ENCODE measurements around the gene TCF20. TPM values are rescaled to one million over a fixed set of nuclear protein-coding genes. Genes with fewer than 3 reads are reported as not detected.

TCF20 gene
- total and polyA plus RNA-seq, 2 donors from 2014 or later = 6.1 to 63.6 TPM

DNA sequence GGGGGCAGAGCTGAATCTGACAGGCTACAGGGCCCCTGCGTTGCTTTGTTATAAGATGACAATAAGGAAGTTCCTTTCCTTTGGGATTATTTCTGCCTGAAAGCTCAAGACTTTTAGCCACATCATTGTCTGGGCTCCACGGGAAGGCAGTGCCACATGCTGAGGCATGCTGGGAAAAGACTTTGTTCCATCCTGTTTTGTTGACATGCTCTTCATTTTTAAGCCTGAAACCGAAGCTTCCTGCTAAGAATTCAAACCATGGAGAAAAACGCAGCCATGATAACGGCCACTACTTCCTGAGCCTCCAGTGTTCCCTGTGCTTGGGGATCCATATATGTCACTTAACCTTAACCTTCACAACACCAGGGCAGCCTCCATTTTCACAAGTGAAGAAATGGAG is 5.5 kb upstream of the TCF20 start:
- H3K36me3 ChIP-seq (ENCODE audit: control insufficient read depth in 2 of 3, insufficient read depth in 3 of 3, low read length in 3 of 3) = no peaks in the 10 kb centered on the region
- H3K27me3 ChIP-seq (ENCODE audit: control insufficient read depth, insufficient read depth, low read length) = no peaks in the 10 kb centered on the region
- FAIRE-seq (no peak), DNase-seq (no peak)
- H3K4me1 ChIP-seq (ENCODE audit: control insufficient read depth in 2 of 3, insufficient read depth in 2 of 3, low read depth in 1 of 3, low read length in 3 of 3) = no peaks in the 10 kb centered on the region
- TF ChIP-seq, protein P1, sequence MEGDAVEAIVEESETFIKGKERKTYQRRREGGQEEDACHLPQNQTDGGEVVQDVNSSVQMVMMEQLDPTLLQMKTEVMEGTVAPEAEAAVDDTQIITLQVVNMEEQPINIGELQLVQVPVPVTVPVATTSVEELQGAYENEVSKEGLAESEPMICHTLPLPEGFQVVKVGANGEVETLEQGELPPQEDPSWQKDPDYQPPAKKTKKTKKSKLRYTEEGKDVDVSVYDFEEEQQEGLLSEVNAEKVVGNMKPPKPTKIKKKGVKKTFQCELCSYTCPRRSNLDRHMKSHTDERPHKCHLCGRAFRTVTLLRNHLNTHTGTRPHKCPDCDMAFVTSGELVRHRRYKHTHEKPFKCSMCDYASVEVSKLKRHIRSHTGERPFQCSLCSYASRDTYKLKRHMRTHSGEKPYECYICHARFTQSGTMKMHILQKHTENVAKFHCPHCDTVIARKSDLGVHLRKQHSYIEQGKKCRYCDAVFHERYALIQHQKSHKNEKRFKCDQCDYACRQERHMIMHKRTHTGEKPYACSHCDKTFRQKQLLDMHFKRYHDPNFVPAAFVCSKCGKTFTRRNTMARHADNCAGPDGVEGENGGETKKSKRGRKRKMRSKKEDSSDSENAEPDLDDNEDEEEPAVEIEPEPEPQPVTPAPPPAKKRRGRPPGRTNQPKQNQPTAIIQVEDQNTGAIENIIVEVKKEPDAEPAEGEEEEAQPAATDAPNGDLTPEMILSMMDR (IDR thresholded peaks at IDR 0.05; ENCODE audit: borderline replicate concordance, extremely low read depth, insufficient read depth) = no peak
- H3K27ac ChIP-seq (ENCODE audit: low read depth in 2 of 2, low read length in 2 of 2) = no peak overlapping the region
- intact Hi-C loops (cut with DNase I) = no loop called here
- no peak overlapping the region for H3K9ac ChIP-seq (ENCODE audit: low read length in 3 of 3)
- H3K9me3 ChIP-seq (ENCODE audit: control insufficient read depth in 2 of 3, insufficient read depth in 1 of 3, low read length in 3 of 3) = no peaks in the 10 kb centered on the region
- H3K4me3 ChIP-seq (ENCODE audit: low read length in 3 of 3) = no peak overlapping the region

DNA sequence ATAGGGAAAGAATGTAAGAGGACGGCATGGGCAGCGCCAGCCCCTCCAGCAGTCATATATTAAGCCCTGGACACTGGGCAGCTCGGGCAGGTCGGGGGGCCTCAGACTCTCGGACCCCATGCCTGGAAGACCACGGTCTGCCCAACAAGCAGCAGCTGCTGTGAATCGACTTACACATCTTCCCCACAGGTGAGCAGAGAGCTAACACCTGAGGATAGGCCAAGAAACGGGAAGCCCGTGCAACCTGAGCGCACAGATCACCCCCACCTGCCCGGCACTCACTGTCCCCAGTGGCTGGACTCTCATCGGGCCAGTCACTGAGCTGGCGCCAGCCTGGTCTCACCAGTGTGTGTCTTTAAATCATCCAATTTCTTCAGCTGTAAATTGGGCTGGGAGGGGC is 4.7 kb upstream of the TCF20 start:
- Histone ChIP-seq H3K27ac (ENCODE audit: low read depth in 2 of 2, low read length in 2 of 2) (no peak overlapping the region), H3K9me3 (ENCODE audit: control insufficient read depth in 2 of 3, insufficient read depth in 1 of 3, low read length in 3 of 3) (no peaks in the 10 kb centered on the region), H3K36me3 (ENCODE audit: control insufficient read depth in 2 of 3, insufficient read depth in 3 of 3, low read length in 3 of 3) (no peaks in the 10 kb centered on the region), H3K9ac (ENCODE audit: low read length in 3 of 3) (no peak overlapping the region), H3K27me3 (ENCODE audit: control insufficient read depth, insufficient read depth, low read length) (no peaks in the 10 kb centered on the region), H3K4me3 (ENCODE audit: low read length in 3 of 3) (no peak overlapping the region), H3K4me1 (ENCODE audit: control insufficient read depth in 2 of 3, insufficient read depth in 2 of 3, low read depth in 1 of 3, low read length in 3 of 3) (no peaks in the 10 kb centered on the region)
- TF ChIP-seq, protein P1 (IDR thresholded peaks at IDR 0.05; ENCODE audit: borderline replicate concordance, extremely low read depth, insufficient read depth) = no peak
- DNase-seq (peak in 1 of 5 donors; percentile 43), FAIRE-seq (no peak)
- intact Hi-C loops (cut with DNase I) = no loop called here

DNA sequence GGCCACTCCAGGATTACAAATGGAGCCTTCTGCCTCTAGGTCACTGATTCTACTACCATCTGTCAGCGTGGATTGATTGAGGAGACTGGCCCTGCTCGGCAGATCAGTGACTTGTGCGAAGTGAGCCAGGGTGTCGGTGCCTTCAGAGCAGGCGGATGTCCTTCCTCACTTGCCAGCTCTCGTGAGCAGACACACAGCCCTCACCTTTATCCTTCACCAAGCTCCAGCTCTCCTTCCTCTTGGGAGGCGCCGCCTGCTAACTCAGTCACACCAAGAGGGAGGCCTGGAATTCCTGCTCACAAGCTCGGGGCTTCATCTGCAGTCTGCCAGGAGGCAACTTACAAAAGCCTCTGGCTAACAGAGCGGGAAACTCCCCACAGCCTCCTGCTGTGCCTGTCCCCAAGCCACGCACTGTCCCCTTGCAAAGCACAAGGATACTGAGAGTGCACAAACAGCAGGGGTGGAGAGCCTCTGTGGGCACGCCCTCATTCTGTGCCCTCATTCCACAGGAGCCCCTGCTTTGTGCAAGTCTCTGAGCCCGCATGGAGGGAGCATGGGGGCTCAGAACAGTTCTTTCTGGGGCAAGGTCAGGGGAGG is 3.5 kb upstream of the TCF20 start:
- peaks cover 0 to under 1% (median 0%) of the 10 kb centered on the region in 3 donors for H3K4me1 ChIP-seq (ENCODE audit: control insufficient read depth in 2 of 3, insufficient read depth in 2 of 3, low read depth in 1 of 3, low read length in 3 of 3)
- no peak overlapping the region for H3K9ac ChIP-seq (ENCODE audit: low read length in 3 of 3)
- no peaks in the 10 kb centered on the region for H3K27me3 ChIP-seq (ENCODE audit: control insufficient read depth, insufficient read depth, low read length)
- H3K4me3 ChIP-seq (ENCODE audit: low read length in 3 of 3) = no peak overlapping the region
- FAIRE-seq (no peak), DNase-seq (peak; percentile 48 to 89 (median 82))
- TF ChIP-seq, protein P1 (IDR thresholded peaks at IDR 0.05; ENCODE audit: borderline replicate concordance, extremely low read depth, insufficient read depth) = no peak
- no peak overlapping the region for H3K27ac ChIP-seq (ENCODE audit: low read depth in 2 of 2, low read length in 2 of 2)
- H3K9me3 ChIP-seq (ENCODE audit: control insufficient read depth in 2 of 3, insufficient read depth in 1 of 3, low read length in 3 of 3) = no peaks in the 10 kb centered on the region
- no peaks in the 10 kb centered on the region for H3K36me3 ChIP-seq (ENCODE audit: control insufficient read depth in 2 of 3, insufficient read depth in 3 of 3, low read length in 3 of 3)
- intact Hi-C loops (cut with DNase I) = no loop called here
